AG08395 (cell line): Measurements from ENCODE around the gene STAT5A.
"Not testable (repeated sequence)": the region's sequence is repeated elsewhere in the genome, so short reads cannot be mapped to it uniquely, and the experiment has no call there.

Source experiments
- DNase-seq: peaks from one replicate; pipeline ENCODE4 v3.0.0; 2012; ENCODE audit warnings: mixed read lengths, low spot score

STAT5A gene

DNA sequence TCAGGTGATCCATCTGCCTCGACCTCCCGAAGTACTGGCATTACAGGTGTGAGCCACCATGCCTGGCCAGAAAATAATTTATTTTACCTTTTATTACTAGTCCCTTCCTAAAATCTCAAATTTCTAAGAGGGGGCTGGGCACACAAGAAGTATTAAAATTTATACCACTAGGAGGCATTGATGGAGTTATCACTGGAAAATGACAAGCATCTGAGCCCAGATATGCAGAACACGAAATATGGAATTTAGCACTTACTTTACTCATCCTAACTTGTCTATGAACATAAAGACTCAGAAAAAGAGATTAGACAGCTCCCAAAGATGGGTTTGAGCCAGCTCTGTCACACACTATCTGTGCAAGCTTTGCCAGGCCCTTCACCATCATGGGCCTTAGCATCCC is 46.4 kb downstream of the STAT5A start:
- DNase-seq = no peak

DNA sequence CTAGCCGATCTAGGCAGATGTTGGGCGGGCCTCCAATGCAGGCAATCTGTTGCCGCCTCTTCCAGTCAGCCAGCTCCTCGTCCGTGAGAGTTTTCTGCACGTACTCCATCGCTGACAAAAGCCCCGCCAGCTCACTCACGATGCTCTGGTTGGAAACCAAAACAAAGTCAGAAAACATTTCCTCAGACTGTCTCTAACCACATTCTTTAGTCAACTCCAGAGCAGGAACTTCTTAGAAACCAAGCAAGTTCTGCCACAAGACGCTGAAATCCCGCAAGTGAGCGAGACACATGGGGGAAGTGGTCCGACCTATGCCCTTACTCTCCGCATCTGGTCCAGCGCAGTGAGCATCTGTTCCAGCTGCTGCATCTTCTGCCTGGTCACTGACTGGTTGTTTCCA is 49.1 kb downstream of the STAT5A start:
- DNase-seq = peak; percentile 89

DNA sequence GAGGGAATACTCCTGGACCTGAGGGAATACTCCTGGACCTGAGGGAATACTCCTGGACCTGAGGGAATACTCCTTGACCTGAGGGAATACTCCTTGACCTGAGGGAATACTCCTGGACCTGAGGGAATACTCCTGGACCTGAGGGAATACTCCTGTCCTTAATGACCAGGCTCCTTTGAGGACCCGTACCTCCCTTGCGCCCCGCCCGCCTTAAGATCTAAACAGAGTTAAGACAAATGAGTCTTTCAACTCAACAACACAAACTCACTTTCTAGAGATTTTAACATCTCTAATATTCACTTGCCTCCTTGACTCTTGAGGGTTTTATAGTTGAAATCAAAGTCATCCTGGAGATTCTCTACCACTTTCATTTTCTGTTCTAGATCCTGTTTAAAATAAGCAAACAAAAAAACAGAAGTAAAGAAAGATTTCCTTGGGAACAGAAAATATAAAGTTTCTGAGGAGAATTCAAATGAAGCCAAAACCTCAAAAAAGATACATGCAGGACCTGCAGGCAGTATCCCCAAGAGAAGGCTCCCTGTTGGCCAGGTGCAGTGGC is 50.2 kb downstream of the STAT5A start:
- no peak for DNase-seq

DNA sequence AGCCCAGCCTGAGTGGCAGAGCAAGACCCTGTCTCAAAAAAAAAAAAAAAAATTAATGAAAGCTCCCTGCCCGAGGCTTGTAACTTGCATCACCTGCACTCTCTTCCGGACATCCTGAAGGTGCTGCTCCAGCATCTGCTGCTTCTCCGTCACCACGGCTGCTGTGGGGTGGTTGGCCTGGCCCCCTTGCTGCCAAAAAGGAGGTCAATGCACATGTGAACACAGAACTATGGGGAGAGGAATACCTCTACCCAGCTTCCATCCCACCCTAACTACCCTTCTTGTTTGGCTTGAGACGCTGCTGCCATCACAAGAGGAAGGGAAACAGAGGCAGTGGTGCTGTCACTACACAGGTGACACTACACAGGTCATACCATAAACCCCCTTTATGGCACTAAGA is 50.9 kb downstream of the STAT5A start:
- DNase-seq = no peak

DNA sequence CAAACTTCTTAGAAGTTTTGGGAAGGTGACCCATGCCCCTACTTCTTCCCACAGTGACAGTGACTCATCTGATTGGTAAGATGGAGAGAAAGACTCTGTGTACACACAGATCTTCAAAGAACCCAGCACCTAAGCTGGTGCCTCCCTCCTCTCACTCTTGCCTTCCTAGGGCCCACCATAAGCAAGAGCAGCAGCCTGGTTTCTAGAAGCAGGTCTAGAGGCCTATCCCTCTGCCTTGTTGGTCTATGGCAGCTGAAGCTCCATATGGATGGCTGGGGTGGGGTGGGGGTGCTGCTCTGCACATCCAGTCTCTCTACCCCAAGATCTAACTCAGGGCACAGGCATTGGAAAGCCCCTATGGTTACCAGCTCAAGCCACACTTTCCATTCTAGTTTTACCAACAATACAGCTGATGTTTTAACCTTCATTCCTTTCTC is 52.4 kb downstream of the STAT5A start:
- no peak for DNase-seq

DNA sequence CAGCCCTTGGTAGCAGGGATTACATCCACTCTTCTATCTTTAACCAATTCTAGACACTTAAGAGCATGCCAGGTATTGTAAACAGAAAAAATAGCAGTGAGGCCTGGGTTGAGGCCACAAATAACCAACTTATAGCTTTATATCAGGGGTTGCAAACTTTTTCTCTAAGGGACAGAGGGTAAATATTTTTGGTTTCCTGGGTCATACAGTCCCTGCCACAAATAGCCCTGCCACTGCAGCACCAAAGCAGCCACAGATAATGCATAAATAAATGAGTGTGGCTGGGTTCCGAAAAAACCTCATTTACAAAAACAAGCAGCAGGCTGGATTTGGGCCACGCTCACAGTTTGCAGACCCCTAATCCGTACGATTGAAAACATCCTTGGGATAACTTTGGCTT is 53.3 kb downstream of the STAT5A start:
- no peak for DNase-seq

DNA sequence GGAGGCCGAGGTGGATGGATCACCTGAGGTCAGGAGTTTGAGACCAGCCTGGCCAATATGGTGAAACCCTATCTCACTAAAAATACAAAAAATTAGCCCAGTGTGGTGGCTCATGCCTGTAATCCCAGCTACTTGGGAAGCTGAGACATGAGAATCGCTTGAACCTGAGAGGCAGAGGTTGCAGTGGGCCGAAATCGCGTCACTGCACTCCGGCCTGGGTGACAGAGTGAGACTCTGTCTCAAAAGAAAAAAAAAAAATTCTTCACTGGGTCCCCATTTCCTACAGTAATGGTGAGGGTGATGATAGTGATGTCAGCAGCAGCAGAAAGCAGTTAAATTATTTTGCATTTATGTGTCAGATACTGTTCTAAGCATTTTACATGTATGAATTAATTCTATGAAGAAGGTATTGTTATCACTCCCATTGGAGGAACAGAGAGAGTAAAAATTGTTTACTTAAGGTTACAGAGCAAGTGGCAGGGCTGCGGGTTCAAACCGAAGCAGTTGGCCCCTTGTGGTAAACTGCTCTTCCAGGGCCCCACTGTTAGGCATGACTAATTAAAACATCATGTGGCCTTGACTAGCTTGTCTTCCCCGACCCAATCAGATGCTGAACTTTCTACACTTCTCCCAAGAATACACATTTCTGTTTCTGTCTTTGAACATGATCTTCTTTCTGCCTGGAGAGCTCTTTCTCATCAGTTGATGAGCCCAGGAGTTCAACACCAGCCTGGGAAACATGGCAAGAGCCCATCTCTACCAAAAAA is 54.1 kb downstream of the STAT5A start:
- DNase-seq = peak; percentile 41

DNA sequence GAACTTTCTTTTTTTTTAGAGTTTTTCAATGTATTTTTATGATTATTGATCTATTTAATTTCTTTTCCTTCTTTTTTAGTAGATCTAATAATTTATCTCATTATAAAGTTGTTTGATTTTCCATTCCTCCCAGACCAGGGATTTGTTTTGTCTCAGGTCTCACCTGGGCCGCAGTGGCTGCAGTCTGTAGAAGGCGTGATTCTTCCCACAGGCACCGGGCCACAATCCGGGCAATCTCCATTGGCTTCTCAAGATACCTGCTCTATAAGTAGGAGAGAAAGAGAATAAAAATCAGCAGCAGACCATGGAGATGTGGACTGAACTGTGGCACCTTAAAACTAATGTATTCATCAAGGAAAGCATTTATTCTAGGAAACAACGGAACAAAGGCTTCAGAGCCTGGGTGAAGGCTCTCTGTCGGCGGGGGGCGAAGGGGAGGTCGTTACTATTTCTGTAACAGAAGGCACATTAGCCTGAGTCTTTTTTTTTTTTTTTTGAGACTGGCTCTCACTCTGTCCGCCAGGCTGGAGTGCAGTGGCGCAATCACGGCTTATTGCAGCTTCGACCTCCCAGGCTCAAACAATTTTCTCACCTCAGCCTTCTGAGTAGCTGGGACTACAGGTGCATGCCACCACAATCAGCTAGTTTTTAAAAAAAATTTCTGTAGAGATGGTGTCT is 57.2 kb downstream of the STAT5A start:
- DNase-seq = no peak

DNA sequence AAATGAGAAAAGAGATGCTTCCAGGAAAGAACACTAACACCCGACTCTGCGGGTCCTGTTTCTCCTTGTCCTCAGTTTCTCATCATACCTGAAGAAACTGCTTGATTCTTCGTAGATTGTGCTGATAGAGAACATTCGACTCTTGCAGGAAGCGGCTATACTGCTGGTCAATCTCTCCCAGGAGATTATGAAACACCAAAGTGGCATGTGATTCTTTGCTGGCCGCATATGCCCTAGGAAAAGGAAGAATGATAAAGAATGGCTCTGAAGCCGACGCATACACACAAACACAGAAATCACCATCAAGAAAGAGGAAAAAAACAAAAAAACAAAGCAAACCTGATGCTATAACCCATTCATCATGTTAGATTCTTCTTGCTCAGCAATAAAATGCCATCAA is 58.2 kb downstream of the STAT5A start:
- no peak for DNase-seq

DNA sequence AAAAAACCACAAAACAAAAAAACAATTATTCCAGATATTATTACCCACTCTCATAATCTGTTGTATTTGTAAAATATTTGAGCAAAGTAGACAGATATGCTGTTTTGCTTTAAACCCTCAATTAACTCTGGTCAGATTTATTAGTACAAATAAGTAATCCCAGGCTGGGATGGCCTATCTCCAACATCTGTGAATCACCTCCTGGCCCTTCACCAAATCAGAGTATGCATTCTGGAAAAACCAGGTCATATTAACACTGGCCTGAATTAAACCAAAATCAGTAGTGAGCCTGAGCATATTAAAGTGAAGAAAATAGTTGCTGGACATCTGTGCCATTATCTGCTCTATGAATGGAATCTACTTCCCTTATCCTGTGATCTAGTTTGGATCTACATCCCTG is 58.9 kb downstream of the STAT5A start:
- DNase-seq = peak; percentile 83

DNA sequence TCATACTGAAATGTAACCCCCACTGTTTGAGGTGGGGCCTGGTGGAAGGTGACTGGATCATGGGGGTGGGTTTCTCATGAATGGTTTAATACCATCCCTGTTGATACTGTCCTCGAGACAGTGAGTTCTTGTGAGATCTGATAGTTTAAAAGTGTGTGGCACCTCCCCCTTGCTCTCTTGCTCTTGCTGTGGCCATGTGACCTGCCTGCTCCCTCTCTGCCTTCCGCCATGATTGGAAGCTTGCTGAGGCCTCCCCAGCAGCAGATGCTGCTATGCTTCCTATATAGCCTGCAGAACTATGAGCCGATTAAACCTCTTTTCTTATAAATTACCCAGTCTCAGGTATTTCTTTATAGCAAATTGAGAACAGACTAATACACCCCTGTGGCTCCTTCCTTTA is 59.3 kb downstream of the STAT5A start:
- no peak for DNase-seq

DNA sequence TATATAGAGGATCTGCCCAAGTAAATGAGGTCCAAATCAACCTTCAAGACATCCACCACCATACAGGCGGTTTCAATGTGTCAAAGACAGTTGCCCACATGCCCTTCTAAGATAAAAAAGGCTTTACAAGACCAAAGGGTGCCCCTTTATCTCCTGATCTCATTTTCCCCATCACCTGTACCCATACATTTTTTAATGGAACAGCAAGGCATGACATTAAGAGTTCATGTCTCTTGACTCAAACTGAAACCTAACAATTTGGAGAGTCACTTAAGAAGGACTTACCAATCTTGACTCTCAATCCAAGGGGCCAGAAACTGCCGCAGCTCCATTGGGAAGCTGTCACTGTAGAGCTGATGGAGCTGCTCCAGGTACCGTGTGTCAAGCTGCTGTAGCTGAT is 59.8 kb downstream of the STAT5A start:
- no peak for DNase-seq

DNA sequence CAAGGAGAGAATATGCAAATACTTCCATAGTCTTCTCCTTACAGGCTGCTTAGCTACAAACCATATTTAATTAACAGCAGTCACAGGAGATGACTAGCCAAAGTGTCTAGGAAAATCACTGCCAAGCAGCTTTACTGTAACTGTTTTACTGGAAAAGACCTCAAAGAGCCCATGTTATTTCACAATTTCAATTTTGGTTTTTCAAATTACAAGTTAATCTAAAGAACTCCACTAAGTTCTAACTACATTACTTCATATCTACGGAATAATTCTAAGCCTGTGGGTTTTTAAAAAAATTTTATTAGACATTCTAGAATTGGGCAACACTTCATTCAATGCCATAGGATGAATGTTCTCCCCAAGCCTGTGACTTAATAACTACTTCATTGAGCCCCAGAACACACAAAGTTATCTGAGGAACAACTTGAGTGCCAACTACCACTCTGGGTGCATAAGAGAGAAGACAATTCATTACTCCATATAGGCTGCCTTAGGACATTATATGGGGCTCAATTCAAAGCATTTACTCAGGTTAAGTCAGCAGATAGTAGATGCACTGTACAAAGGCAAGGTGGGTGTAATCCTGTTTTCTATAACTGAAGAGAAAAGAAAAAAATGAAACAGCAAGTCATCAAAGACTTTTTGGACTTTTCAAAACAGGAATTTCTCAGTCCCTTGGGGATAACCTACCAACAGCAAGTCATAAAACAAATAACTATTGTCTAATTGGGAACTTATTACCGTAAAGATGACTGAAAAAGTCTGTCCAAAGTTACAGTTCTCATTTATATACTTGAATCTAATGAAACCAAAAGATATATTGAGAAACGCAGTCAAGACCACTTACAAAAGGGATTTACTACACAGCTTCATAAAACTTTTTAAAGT is 66.9 kb downstream of the STAT5A start:
- DNase-seq = peak; percentile 21

DNA sequence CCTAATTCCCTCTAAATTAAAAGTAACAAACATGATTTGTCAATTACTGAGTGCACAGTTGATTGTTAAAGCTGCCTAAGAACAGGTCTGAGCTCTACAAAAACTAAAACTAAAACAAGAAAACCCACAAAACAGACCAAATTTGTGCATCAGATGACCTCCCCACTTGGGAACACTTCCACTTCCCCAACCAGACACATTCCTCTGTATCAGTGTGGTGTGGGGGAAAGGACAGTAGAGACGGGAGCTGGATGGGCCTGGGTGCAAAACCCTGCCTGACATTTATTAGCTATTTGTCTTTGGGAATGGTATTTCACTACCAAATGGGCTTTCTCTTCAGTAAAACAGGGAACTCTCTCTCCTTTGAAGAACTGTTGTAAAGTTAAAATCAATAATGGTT is 70.1 kb downstream of the STAT5A start:
- no peak for DNase-seq

DNA sequence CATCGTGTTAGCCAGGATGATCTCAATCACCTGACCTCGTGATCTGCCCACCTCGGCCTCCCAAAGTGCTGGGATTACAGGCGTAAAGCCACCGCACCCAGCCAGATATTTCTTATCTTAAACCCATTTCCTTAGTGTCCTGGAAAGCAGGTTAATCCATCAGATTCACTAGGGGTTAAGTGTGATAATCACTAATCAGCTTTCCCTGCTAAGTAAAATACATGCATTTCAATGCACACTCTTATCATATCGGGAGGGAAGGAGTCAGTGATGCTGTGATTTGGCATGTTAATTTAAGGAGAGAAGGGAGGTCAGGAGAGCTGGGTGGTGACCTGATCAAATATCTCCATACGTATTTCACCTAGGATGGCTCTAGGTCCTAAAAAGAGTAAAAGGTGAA is 70.8 kb downstream of the STAT5A start:
- no peak for DNase-seq

DNA sequence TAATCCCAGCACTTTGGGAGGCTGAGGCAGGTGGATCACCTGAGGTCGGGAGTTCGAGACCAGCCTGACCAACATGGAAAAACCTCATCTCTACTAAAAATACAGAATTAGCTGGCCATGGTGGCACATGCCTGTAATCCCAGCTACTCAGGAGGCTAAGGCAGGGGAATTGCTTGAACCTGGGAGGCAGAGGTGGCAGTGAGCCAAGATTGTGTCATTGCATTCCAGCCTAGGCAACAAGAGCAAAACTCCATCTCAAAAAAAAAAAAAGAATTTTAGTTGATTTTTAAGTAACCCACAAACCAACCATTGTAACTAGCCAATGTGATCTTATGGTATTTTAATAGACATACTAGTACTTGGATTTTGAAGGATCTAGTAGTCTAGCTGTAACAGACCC is 72.1 kb downstream of the STAT5A start:
- DNase-seq = not testable (repeated sequence)
